ENCODE data around the gene HGF.

Gene HGF

GRCh38 chr7:81676105-81676811 lies 93.6 kb downstream of the HGF start:
- no peak for DNase-seq

GRCh38 chr7:81674431-81674830 lies 95.4 kb downstream of the HGF start:
- DNase-seq, result no peak

- no peak for DNase-seq
Measured at GRCh38 chr7:81672872-81673271, 97.0 kb downstream of the HGF start.

GRCh38 chr7:81669476-81670105 lies 100.3 kb downstream of the HGF start:
- peak; percentile 3 for DNase-seq

DNA sequence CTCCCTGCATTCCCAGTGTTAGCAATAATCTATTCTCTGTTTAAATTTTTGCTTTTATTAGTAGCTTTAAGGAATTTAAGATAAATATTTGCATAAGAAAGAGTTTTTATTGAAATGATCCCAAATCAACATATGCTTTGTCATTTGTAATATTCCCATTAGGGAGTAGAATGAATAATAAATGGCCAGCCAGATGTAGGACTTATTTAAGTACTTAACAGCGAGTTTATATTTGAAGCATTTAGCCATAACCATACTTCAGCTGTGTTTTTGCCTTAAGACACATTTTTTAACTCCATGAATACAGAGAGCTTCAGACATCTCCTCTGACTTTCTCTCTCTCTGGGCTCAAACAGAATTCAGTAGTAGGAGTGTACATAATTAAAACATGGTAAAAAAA lies 103.6 kb downstream of the HGF start:
- DNase-seq, result no peak

GRCh38 chr7:81665236-81665635 lies 104.6 kb downstream of the HGF start:
- DNase-seq, result no peak

GRCh38 chr7:81664304-81664703 lies 105.5 kb downstream of the HGF start:
- DNase-seq, result no peak

GRCh38 chr7:81662531-81662930 lies 107.3 kb downstream of the HGF start:
- DNase-seq, result no peak

GRCh38 chr7:81659697-81660395 lies 110.0 kb downstream of the HGF start:
- DNase-seq, result no peak

DNA sequence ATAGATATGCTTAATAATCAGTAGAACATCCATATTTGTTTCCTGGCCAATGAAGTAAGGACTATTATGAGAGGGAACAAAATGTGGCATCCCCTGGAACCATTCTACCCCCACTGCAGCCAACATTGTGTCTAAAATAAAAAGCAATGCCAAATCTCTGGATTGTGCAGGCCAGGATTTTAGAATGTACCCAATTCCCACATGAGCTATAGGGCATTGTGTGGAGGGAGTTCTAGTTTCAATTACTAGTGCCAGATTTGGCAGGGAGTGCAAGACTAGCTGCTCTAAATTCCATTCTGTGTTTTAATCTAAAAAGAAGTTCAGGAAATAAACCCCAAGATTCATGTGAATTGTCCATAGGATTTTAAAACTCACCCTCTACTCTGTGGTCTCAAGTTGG lies 112.3 kb downstream of the HGF start:
- DNase-seq, result no peak

DNA sequence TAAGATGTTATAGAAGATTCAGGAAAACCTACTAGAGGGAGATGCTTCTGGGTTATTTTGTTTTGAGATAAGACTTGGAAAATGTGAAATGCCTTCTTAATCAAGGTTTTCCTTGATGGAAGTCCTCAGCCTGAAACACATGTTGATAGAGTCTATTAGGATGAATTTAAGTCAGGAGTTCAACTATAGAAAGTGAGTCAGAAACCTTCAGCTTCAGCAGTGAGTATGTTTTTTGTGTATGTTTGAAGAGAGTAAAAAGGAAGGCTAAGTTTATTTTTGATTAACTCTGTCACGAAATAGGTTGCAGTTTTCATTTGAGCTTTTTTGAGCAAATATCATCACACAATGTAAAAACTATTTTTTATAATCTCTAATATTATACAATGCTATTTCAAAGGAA lies 114.6 kb downstream of the HGF start:
- DNase-seq, result no peak

DNA sequence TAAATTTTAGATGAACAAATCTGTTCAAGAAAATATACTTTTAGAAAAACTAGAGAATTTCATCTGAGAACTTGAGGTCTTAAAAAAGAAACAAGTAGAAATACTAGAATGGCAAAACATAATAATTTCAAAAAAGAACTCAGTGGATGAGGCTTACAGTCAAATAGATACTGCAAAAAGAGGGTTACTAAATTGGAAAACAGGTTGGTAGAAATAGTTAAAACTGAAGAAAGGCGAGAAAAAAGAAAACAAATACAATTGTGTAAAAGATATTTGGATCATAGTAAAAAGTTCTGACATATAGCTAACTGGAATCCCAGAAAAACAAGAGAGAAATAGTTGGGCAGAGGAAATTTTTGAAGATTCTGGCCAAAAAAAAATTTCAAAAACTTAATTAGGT lies 117.6 kb downstream of the HGF start:
- DNase-seq, result no peak
